ENCODE measurements around the gene SETD2.

Gene SETD2

GRCh38 chr3:46978381-46978780 lies 185.5 kb downstream of the SETD2 start:
- no peak for DNase-seq

GRCh38 chr3:46977811-46978195 lies 186.1 kb downstream of the SETD2 start:
- DNase-seq, result no peak

GRCh38 chr3:46976326-46977190 lies 187.4 kb downstream of the SETD2 start, which contains the start of gene CCDC12:
CCDC12 (minus strand) TSS chr3:46976745; CDS start chr3:46976732, 13 bp downstream.
- DNase-seq, result peak; percentile 98

GRCh38 chr3:46974421-46975171 lies 189.3 kb downstream of the SETD2 start:
- DNase-seq, result no peak

- peak in 1 of 2 donors; percentile 35 for DNase-seq
Measured at GRCh38 chr3:46972396-46972795, 191.5 kb downstream of the SETD2 start.

GRCh38 chr3:46971742-46972141 lies 192.2 kb downstream of the SETD2 start:
- DNase-seq, result no peak

- no peak for DNase-seq
Measured at GRCh38 chr3:46971151-46971550, 192.8 kb downstream of the SETD2 start.

- DNase-seq, result no peak
Measured at GRCh38 chr3:46970391-46971091, 193.4 kb downstream of the SETD2 start.

GRCh38 chr3:46968783-46969428 lies 195.0 kb downstream of the SETD2 start:
- DNase-seq, result no peak

GRCh38 chr3:46966811-46967210 lies 197.1 kb downstream of the SETD2 start:
- no peak for DNase-seq

Measured in CD4-positive, alpha-beta T cell treated with Interleukin-4 for 1 hour (primary cell).